ENCODE data around the gene BABAM2. TPM values are rescaled to one million over a fixed set of nuclear protein-coding genes. Genes with fewer than 3 reads are reported as not detected.

Gene BABAM2
- polyA plus RNA-seq, 3 donors, result 11.1 to 23.9 (median 20.6) TPM

- H3K27ac ChIP-seq (ENCODE audit: low read depth, low read length), result no peak overlapping the region
- 94 to 98% (median 98%) methylated on average over 3 of the region's 3 CpGs for WGBS, 3 donors
Measured at GRCh38 chr2:28181801-28182200, 291.3 kb downstream of the BABAM2 start.

- no peak overlapping the region for H3K27ac ChIP-seq (ENCODE audit: low read depth, low read length)
- WGBS, 3 donors, result 81 to 87% (median 86%) methylated on average over 6 of the region's 6 CpGs
Measured at GRCh38 chr2:28182348-28182747, 291.8 kb downstream of the BABAM2 start.

GRCh38 chr2:28185153-28185552, 294.6 kb downstream of the BABAM2 start:
- 75 to 77% (median 76%) methylated on average over 5 of the region's 5 CpGs for WGBS, 3 donors
- H3K27ac ChIP-seq (ENCODE audit: low read depth, low read length), result no peak overlapping the region

- 93 to 95% (median 95%) methylated on average over 2 of the region's 2 CpGs for WGBS, 3 donors
Measured at GRCh38 chr2:28185891-28186290, 295.4 kb downstream of the BABAM2 start.

GRCh38 chr2:28187186-28187585, 296.7 kb downstream of the BABAM2 start:
- no peak overlapping the region for H3K27ac ChIP-seq (ENCODE audit: low read depth, low read length)

More at GRCh38 chr2:28185891-28186290, 295.4 kb downstream of the BABAM2 start:
- H3K27ac ChIP-seq (ENCODE audit: low read depth, low read length), result no peak overlapping the region

- 87 to 94% (median 91%) methylated on average over 4 of the region's 4 CpGs for WGBS, 3 donors
Measured at GRCh38 chr2:28188436-28188835, 297.9 kb downstream of the BABAM2 start.

GRCh38 chr2:28193630-28194403, 303.3 kb downstream of the BABAM2 start:
- no peak overlapping the region for H3K27ac ChIP-seq (ENCODE audit: low read depth, low read length)
- 72 to 86% (median 73%) methylated on average over 10 of the region's 10 CpGs for whole genome bisulfite sequencing, 3 donors

More at GRCh38 chr2:28188436-28188835, 297.9 kb downstream of the BABAM2 start:
- no peak overlapping the region for H3K27ac ChIP-seq (ENCODE audit: low read depth, low read length)

GRCh38 chr2:28199995-28200679, 309.6 kb downstream of the BABAM2 start:
- H3K27ac ChIP-seq (ENCODE audit: low read depth, low read length), result no peak overlapping the region
- WGBS, 3 donors, result 73 to 97% (median 86%) methylated on average over 2 of the region's 2 CpGs

GRCh38 chr2:28201671-28202180, 311.2 kb downstream of the BABAM2 start:
- H3K27ac ChIP-seq (ENCODE audit: low read depth, low read length), result no peak overlapping the region
- 63 to 82% (median 72%) methylated on average over 7 of the region's 7 CpGs for WGBS, 3 donors

- H3K27ac ChIP-seq (ENCODE audit: low read depth, low read length), result no peak overlapping the region
- WGBS, 3 donors, result 91 to 96% (median 94%) methylated on average over 3 of the region's 3 CpGs
Measured at GRCh38 chr2:28202719-28203118, 312.2 kb downstream of the BABAM2 start.

GRCh38 chr2:28206762-28207161, 316.2 kb downstream of the BABAM2 start:
- WGBS, 3 donors, result 85 to 88% (median 85%) methylated on average over 3 of the region's 3 CpGs
- H3K27ac ChIP-seq (ENCODE audit: low read depth, low read length), result no peak overlapping the region

GRCh38 chr2:28209261-28209691, 318.7 kb downstream of the BABAM2 start:
- WGBS, 3 donors, result 68 to 92% (median 81%) methylated on average over 3 of the region's 3 CpGs
- H3K27ac ChIP-seq (ENCODE audit: low read depth, low read length), result no peak overlapping the region

GRCh38 chr2:28209864-28210263, 319.3 kb downstream of the BABAM2 start:
- no peak overlapping the region for H3K27ac ChIP-seq (ENCODE audit: low read depth, low read length)

- 92 to 100% (median 96%) methylated on average over 1 of the region's 1 CpG for WGBS, 3 donors
- H3K27ac ChIP-seq (ENCODE audit: low read depth, low read length), result no peak overlapping the region
Measured at GRCh38 chr2:28210535-28210934, 320.0 kb downstream of the BABAM2 start.

- 57 to 88% (median 80%) methylated on average over 2 of the region's 2 CpGs for WGBS, 3 donors
- H3K27ac ChIP-seq (ENCODE audit: low read depth, low read length), result no peak overlapping the region
Measured at GRCh38 chr2:28216331-28216730, 325.8 kb downstream of the BABAM2 start.

- H3K27ac ChIP-seq (ENCODE audit: low read depth, low read length), result no peak overlapping the region
- WGBS, 3 donors, result 87 to 98% (median 95%) methylated on average over 3 of the region's 3 CpGs
Measured at GRCh38 chr2:28217042-28217740, 326.7 kb downstream of the BABAM2 start.

- 93 to 95% (median 94%) methylated on average over 4 of the region's 4 CpGs for WGBS, 3 donors
- H3K27ac ChIP-seq (ENCODE audit: low read depth, low read length), result no peak overlapping the region
Measured at GRCh38 chr2:28219138-28219537, 328.6 kb downstream of the BABAM2 start.

GRCh38 chr2:28219758-28220368, 329.3 kb downstream of the BABAM2 start:
- no peak overlapping the region for H3K27ac ChIP-seq (ENCODE audit: low read depth, low read length)
- 81 to 88% (median 87%) methylated on average over 13 of the region's 13 CpGs for WGBS, 3 donors

All from adipose tissue (tissue), 3 donors.